ENCODE data around the gene FAM9A. TPM values are rescaled to one million over a fixed set of nuclear protein-coding genes. Genes with fewer than 3 reads are reported as not detected.

FAM9A gene
- total RNA-seq, 2 donors from 2014 or later, result not detected

Other genes starting within 250 kb of the FAM9A start
- not detected for gene ANOS1, start 69.2 kb downstream of the FAM9A start, total RNA-seq
- gene FAM9B, start 232.7 kb upstream of the FAM9A start, total RNA-seq, result not detected

All from natural killer cell treated with Interleukin-12 subunit alpha and Interleukin-12 subunit beta and Interleukin-15 and Interleukin-18, amount 100 ng/mL, for 72 hours (primary cell).